Jurkat, Clone E6-1 (cell line): ENCODE results near the gene GASK1A.

Source experiments
- DNase-seq: peaks from one replicate; pipeline ENCODE4 v3.0.0-alpha.2; 2011; ENCODE audit warnings: low read depth, low spot score
- H3K4me3 ChIP-seq: 2 replicates; pipeline ENCODE4 v1.5.1; 2011; ENCODE audit warnings: mild to moderate bottlenecking, low read length, control low read depth, moderate library complexity

Gene GASK1A

DNA sequence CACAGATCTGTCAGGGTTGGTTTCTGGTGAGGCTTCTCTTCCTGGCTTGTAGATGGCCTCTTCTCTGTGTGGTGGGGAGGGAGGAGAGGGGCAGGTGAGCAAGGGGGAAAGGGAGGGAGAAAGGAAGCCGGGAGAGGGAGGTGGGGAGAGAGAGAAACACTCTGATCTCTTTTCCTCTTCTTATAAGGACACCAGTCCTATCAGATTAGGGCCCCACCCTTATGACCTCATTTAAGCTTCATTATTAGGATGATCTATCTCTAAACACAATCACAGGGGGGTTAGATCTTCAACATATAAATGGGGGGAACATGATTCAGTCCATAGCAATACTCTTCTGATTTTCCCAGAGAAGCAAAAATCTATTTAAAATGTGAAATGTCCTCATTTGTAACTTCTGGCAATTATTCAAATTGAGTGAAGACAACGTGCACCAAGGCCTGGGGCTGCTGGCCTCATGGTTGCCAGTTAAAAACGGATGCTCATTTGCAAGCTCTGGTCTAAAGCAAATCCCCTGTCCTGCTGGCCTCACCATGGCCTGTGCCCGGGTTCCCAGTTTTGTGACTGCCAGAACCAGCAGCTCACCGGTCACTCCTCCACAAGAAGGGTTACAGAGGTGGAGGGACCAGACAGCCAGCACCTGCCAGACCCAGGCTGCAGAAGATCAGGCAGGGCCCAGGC is 118.4 kb downstream of the GASK1A start:
- no peak overlapping the region for H3K4me3 ChIP-seq
- DNase-seq = no peak

DNA sequence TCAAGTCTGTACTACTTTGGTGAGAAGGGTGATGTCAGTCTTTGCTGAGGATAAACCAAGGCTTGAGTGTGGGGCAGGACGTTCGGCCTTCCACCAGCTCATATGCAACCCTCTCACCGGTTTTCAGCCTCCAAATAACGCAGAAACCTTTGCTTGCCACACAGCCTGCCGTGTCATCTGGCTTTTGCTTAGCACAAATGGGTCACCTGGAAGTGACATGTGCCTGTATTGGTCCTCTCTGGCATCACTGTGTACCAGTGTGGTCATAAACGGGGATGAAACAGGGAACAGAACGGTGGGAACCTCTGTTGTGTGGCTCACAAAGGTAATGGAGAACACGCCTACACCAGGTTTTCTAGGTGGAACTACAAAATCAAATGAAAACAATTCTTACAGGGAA is 119.7 kb downstream of the GASK1A start:
- H3K4me3 ChIP-seq = no peak overlapping the region
- no peak for DNase-seq

DNA sequence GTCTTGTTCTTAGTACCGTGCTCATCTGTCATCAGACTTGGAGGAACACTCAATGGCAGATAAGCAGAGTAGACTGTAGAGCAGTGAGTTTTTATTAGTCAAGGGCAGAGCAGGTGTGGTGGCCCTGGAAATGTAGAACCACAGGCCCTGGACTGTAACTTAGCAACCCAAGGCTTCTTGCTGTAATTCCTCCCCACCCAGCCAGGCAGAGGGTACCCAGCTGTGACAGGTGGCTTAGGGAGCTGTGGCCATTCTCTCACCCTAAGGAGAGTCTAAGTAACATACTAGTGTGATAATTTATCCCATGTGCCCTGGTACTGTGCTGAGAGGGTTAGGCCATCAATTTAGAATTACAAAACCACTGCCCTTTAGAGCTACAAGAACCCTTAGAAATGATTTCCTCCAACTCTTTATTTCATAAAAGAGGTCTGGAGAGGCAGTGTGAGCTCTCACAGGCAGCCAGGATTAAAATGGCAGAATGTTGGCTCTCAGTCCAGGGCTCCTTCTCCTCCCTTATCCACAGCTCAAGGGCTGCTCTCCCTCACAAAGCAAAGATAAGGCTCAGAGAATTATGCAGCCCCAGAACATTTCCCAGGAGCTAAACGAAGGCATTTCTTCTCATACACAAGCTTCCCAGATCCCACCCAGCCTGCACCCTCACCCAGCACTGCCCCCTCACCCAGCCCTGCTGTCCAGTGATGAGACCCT is 123.8 kb downstream of the GASK1A start:
- no peak overlapping the region for H3K4me3 ChIP-seq
- no peak for DNase-seq

DNA sequence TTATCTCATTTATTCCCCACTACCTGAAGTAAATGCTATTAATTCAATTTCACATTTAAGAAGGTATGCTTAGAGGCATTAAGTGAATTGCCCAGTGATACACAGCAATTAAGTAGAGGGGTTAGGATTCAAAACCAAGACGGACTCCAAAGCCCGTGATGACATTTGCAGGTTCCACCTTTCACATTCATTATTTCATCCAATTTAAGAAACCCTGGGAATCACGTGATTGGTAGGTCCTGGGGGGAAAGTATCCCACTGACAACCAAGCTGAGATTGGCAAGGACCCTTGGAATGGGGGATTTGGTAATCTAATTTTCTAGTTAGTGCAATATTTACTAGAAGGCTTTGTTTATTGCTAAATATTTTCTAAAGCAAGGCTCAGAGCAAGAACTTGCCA is 124.9 kb downstream of the GASK1A start:
- no peak overlapping the region for H3K4me3 ChIP-seq
- DNase-seq = no peak

DNA sequence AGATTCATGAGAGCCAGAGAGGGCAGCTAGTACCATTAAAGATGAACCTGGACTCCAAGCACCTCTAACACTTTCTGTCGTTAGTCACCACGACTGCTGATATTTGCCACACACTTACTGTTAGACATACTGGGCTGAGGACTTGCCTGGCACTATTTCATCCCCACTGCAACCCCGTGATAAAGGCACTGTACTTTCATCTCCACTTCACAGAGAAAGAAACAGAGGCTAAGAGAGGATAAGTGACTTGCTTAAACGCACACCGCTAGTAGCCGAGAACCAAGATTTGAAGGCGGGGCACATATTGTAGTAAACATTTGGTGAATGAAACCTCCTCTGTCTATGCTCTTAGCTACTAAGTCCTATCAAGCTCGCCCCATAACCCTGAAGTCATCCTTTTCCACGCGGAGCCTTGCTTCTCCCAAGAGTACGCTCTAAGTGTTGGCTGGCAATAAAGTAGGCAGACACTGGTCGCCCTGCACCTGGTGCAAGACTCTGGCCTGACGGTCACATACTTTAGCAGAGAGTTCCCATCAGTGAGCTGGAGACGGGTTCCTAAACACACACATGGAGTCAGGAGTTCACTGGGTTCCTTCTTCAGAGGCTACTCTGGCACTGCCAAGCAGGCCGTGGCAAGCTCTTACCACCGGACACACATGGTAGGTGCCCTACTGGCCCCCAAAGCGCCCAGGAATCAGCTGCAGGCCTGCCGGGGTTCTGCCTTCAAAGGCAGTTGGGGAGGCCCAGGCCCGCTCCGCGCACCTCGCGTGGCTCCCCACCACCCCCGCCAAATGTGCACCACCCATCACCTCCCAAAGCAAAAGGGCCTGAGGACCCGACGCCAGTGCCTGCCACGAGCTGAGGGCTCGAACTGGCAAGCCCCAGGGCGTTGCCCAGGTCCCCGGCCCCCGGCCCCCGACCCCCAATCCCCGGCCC is 125.8 kb downstream of the GASK1A start:
- DNase-seq = peak; percentile 28
- peak overlapping the region; percentile 69 for H3K4me3 ChIP-seq

DNA sequence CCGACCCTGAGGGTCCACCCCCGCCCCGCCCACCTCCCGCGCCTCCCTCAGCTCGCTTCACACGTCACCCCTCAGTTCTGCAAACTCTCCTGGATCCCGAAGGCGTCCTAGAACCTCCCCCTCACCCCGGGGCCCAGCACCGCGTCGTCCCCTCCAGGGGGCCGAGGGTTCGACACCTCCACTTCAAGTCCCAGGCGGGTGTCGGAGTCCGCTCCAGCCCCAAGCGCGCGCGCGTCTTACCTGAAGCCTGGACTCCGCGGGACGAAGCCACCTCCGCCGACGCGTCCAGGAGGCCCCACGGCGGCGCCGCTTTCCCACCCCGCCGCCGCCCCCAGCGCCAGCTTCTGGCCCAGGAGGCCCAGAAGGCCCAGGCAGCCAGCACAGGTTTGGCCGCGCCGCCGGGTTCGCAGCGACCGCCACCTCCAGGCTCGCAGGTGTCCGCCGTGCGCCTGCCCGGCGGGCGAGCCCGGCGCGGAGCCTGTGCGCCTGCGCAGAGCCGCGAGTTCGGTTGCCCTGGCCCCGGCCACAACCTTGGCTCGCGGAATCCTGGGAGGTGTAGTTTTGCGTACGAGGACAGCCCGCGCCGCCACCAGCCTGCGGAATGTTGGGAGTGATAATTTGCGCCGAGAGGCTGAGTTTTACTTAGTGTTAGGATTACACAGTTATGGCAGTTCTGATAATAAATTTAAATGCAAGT is 126.6 kb downstream of the GASK1A start, which contains the start of gene POMGNT2:
POMGNT2 (minus strand) TSS at position 484 of the 697 bp plus-strand sequence. CDS start 24,648 bp downstream, outside the sequence.
- peak within 1 kb of the TSS; percentile 69 for H3K4me3 ChIP-seq
- DNase-seq = peak; percentile 73

DNA sequence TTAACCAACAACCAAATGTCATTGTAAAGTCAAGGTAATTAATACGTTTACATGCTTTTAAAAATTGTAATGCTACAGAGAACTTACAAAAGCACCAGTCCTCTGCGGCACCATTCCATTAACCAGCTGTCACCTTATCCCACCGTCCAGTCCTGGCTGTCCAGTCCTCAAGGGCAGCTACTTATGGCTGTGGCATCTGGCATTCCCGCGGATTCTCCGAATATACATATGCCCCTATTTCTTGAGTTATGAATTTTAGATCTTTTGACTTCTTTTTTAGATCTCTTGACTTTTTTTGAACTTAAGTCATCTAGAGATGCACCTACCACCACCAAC is 127.2 kb downstream of the GASK1A start:
- H3K4me3 ChIP-seq = peak overlapping the region; percentile 69
- no peak for DNase-seq
